ENCODE measurements around the gene PPP1R13L.

PPP1R13L gene

GRCh38 chr19:45352914-45353796 lies 51.7 kb downstream of the PPP1R13L start:
- no peak overlapping the region for H3K4me3 ChIP-seq (ENCODE audit: low read length)
- no peak for TF ChIP-seq CTCF (conservative IDR thresholded peaks at IDR 0.05; ENCODE audit: low read length)
- DNase-seq (ENCODE audit: low read depth) = no peak

GRCh38 chr19:45352471-45352870 lies 52.4 kb downstream of the PPP1R13L start:
- no peak for DNase-seq (ENCODE audit: low read depth)

GRCh38 chr19:45352062-45352461 lies 52.8 kb downstream of the PPP1R13L start:
- no peak for DNase-seq (ENCODE audit: low read depth)
- no peak overlapping the region for H3K4me3 ChIP-seq (ENCODE audit: low read length)
- no peak for TF ChIP-seq CTCF (conservative IDR thresholded peaks at IDR 0.05; ENCODE audit: low read length)

More at GRCh38 chr19:45352471-45352870, 52.4 kb downstream of the PPP1R13L start:
- no peak for TF ChIP-seq CTCF (conservative IDR thresholded peaks at IDR 0.05; ENCODE audit: low read length)
- no peak overlapping the region for H3K4me3 ChIP-seq (ENCODE audit: low read length)

- no peak for DNase-seq (ENCODE audit: low read depth)
- no peak for TF ChIP-seq CTCF (conservative IDR thresholded peaks at IDR 0.05; ENCODE audit: low read length)
- no peak overlapping the region for H3K4me3 ChIP-seq (ENCODE audit: low read length)
Observed at GRCh38 chr19:45351401-45351952, 53.4 kb downstream of the PPP1R13L start.

GRCh38 chr19:45350477-45351058 lies 54.3 kb downstream of the PPP1R13L start:
- no peak for TF ChIP-seq CTCF (conservative IDR thresholded peaks at IDR 0.05; ENCODE audit: low read length)
- H3K4me3 ChIP-seq (ENCODE audit: low read length) = no peak overlapping the region
- DNase-seq (ENCODE audit: low read depth) = no peak

GRCh38 chr19:45349430-45349941 lies 55.4 kb downstream of the PPP1R13L start:
- DNase-seq (ENCODE audit: low read depth) = no peak
- H3K4me3 ChIP-seq (ENCODE audit: low read length) = no peak overlapping the region
- TF ChIP-seq CTCF (conservative IDR thresholded peaks at IDR 0.05; ENCODE audit: low read length) = no peak

Data from AG10803 (cell line).